Neural progenitor cell (in vitro differentiated cells): Measurements from ENCODE around the gene UBQLN2. TPM values are rescaled to one million over a fixed set of nuclear protein-coding genes. Genes with fewer than 3 reads are reported as not detected.

ENCODE experiments used
- DNase-seq: peaks from one replicate; pipeline ENCODE4 v3.0.0-alpha.2; 2016; ENCODE audit warnings: low spot score
- H2AFZ ChIP-seq: fragments of 200-600 bp; sonication (generic); replicated peaks from 2 replicates; pipeline ENCODE4 v1.6.1; 2016; ENCODE audit warnings: antibody characterized with exemption
- H3F3A ChIP-seq: fragments of 200-600 bp; sonication (generic); 2 replicates; pipeline ENCODE4 v1.6.1; 2016; ENCODE audit warnings: antibody characterized with exemption, low read depth
- H3K27ac ChIP-seq: fragments of 200-600 bp; sonication (generic); 2 replicates; pipeline ENCODE4 v1.5.1; 2016; ENCODE audit warnings: mild to moderate bottlenecking
- H3K27me3 ChIP-seq: fragments of 200-600 bp; sonication (generic); 2 replicates; pipeline ENCODE4 v1.6.1; 2016; ENCODE audit warnings: mild to moderate bottlenecking, moderate library complexity
- H3K36me3 ChIP-seq: fragments of 200-600 bp; sonication (generic); 2 replicates; pipeline ENCODE4 v1.5.1; 2016
- H3K4me1 ChIP-seq: fragments of 200-600 bp; sonication (generic); 2 replicates; pipeline ENCODE4 v1.6.1; 2016; ENCODE audit warnings: mixed run types
- H3K4me2 ChIP-seq: fragments of 200-600 bp; sonication (generic); 2 replicates; pipeline ENCODE4 v1.6.1; 2016
- H3K4me3 ChIP-seq: fragments of 200-600 bp; sonication (generic); 2 replicates; pipeline ENCODE4 v1.5.1; 2016
- H3K79me2 ChIP-seq: fragments of 200-600 bp; sonication (generic); 2 replicates; pipeline ENCODE4 v1.6.1; 2016; ENCODE audit warnings: low read depth
- H3K9ac ChIP-seq: fragments of 200-600 bp; sonication (generic); 2 replicates; pipeline ENCODE4 v1.6.1; 2016
- H3K9me3 ChIP-seq: fragments of 200-600 bp; sonication (generic); 2 replicates; pipeline ENCODE4 v1.5.1; 2016; ENCODE audit warnings: low read depth
- H4K20me1 ChIP-seq: fragments of 200-600 bp; sonication (generic); 2 replicates; pipeline ENCODE4 v1.6.1; 2016; ENCODE audit warnings: low read depth
- H3K27ac Mint-ChIP-seq: 3 replicates; pipeline ENCODE4 v1.8.0; 2021; ENCODE audit warnings: mixed read lengths
- H3K27me3 Mint-ChIP-seq: 2 replicates; pipeline ENCODE4 v1.8.0; 2022; ENCODE audit warnings: low read depth, mild to moderate bottlenecking, inconsistent platforms, moderate library complexity, mixed read lengths; ENCODE audit not compliant: insufficient read depth
- H3K36me3 Mint-ChIP-seq: 3 replicates; pipeline ENCODE4 v1.8.0; 2021; ENCODE audit warnings: mixed read lengths
- H3K4me1 Mint-ChIP-seq: 3 replicates; pipeline ENCODE4 v1.8.0; 2021; ENCODE audit warnings: mixed read lengths
- H3K4me3 Mint-ChIP-seq: 3 replicates; pipeline ENCODE4 v1.8.0; 2021; ENCODE audit warnings: mild to moderate bottlenecking, moderate library complexity, mixed read lengths
- H3K9me3 Mint-ChIP-seq: 3 replicates; pipeline ENCODE4 v1.8.0; 2020; ENCODE audit warnings: mixed read lengths
- EZH2 ChIP-seq: fragments of 200-600 bp; sonication (generic); IDR thresholded peaks from 2 replicates; pipeline ENCODE4 v1.6.1; 2017; ENCODE audit warnings: antibody characterized with exemption, mild to moderate bottlenecking, moderate library complexity
- EZH2phosphoT487 ChIP-seq: fragments of 200-600 bp; sonication (generic); IDR thresholded peaks from 2 replicates; pipeline ENCODE4 v1.6.1; 2017; ENCODE audit warnings: antibody characterized with exemption
- total RNA-seq: library from RNA; depleted of rRNA; stranded (reverse); fragments of >200 nt; gene quantifications from 2 replicates; pipeline ENCODE4 v1.2.3, GENCODE V29; 2015; ENCODE audit warnings: low replicate concordance
- TF ChIP-seq, protein P1 (sequence below): fragments of 200-600 bp; sonication (generic); IDR thresholded peaks from 2 replicates; pipeline ENCODE4 v1.5.1; 2017; ENCODE audit warnings: antibody characterized with exemption, mild to moderate bottlenecking

The UBQLN2 gene
- total RNA-seq, 1 donor from 2014 or later: 16.6 TPM

DNA sequence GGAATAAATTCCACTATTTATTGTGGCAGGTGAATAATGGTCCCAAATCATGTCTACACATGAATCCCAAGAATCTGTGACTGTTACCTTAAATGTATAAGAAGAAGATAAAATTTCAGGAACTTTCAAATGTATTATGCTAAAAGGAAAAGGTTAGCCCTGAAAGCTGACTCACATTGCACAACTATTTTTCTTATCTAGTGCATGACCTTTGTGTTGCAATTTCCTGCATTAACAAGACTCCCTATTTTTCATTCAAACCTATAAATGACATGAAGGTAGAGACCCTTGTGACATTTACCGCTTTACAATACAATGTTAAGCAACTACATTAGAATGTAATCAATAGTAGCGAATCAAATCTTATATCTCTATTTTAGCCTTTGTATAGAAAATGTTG is 36.7 kb downstream of the UBQLN2 start:
- Histone ChIP-seq H3K4me1 (no peaks in the 10 kb centered on the region), H3K4me2 (no peak overlapping the region), H3K79me2 (no peaks in the 10 kb centered on the region), H3K9ac (no peak overlapping the region), H3K4me3 (no peak overlapping the region), H3K36me3 (no peaks in the 10 kb centered on the region), H3K9me3 (no peaks in the 10 kb centered on the region), H3K27ac (no peak overlapping the region), H3K27me3 (no peaks in the 10 kb centered on the region), H3F3A (no peaks in the 10 kb centered on the region), H2AFZ (no peak overlapping the region), H4K20me1 (no peaks in the 10 kb centered on the region)
- no peak overlapping the region for H3K27ac Mint-ChIP-seq
- DNase-seq: no peak
- no peaks in the 10 kb centered on the region for H3K4me1 Mint-ChIP-seq
- H3K36me3 Mint-ChIP-seq: no peaks in the 10 kb centered on the region
- no peak overlapping the region for H3K4me3 Mint-ChIP-seq
- H3K27me3 Mint-ChIP-seq: no peaks in the 10 kb centered on the region
- TF ChIP-seq, protein P1, sequence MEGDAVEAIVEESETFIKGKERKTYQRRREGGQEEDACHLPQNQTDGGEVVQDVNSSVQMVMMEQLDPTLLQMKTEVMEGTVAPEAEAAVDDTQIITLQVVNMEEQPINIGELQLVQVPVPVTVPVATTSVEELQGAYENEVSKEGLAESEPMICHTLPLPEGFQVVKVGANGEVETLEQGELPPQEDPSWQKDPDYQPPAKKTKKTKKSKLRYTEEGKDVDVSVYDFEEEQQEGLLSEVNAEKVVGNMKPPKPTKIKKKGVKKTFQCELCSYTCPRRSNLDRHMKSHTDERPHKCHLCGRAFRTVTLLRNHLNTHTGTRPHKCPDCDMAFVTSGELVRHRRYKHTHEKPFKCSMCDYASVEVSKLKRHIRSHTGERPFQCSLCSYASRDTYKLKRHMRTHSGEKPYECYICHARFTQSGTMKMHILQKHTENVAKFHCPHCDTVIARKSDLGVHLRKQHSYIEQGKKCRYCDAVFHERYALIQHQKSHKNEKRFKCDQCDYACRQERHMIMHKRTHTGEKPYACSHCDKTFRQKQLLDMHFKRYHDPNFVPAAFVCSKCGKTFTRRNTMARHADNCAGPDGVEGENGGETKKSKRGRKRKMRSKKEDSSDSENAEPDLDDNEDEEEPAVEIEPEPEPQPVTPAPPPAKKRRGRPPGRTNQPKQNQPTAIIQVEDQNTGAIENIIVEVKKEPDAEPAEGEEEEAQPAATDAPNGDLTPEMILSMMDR: no peak
- TF ChIP-seq EZH2phosphoT487: no peak
- TF ChIP-seq EZH2: no peak
- peaks cover 2% of the 10 kb centered on the region for H3K9me3 Mint-ChIP-seq

DNA sequence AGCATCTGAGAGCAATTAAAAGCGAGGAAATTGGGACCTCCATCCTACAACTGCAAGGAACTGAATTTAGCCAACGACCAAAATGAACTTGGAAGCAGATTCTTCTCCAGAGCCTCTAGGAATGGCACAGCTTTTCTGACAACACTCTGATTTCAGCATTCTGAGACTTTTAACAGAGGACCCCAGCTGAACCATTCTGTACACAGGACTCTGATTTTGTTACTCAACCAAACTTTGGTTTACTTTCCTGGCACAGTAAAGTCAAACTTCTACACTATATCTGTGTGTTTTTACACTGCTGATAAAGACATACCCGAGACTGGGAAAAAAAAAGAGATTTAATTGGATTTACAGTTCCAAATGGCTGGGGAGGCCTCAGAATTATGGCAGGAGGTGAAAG is 37.6 kb downstream of the UBQLN2 start:
- Mint-ChIP-seq H3K4me3 (no peak overlapping the region), H3K36me3 (no peaks in the 10 kb centered on the region), H3K9me3 (peaks cover 2% of the 10 kb centered on the region), H3K27ac (no peak overlapping the region), H3K4me1 (no peaks in the 10 kb centered on the region), H3K27me3 (no peaks in the 10 kb centered on the region)
- Histone ChIP-seq H3K9ac (no peak overlapping the region), H2AFZ (no peak overlapping the region), H3K4me1 (no peaks in the 10 kb centered on the region), H3K27me3 (no peaks in the 10 kb centered on the region), H3F3A (no peaks in the 10 kb centered on the region), H3K36me3 (no peaks in the 10 kb centered on the region), H3K27ac (no peak overlapping the region), H3K4me2 (no peak overlapping the region), H3K9me3 (no peaks in the 10 kb centered on the region), H3K79me2 (no peaks in the 10 kb centered on the region), H4K20me1 (no peaks in the 10 kb centered on the region), H3K4me3 (no peak overlapping the region)
- TF ChIP-seq EZH2phosphoT487 (no peak), EZH2 (no peak)
- TF ChIP-seq, protein P1: no peak
- DNase-seq: no peak

DNA sequence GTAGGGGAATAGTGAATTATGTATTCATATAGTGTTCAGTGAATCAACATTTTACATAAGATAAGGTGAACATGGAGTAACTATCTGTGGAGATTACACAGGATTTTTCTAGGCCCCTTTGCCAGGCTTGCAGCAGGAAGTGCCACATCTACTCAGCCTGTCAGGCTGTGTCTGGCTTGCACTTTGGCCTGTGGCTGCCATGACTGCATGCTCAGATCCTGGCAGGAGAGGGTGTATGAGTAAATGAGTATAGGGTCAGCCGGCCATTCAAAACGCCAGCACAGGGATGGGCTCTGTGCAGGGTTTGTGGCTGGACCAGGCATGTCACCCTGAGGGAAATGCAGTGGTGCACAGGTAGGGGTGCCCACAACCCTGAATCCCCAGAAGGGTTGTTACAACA is 51.9 kb downstream of the UBQLN2 start:
- Mint-ChIP-seq H3K9me3 (no peaks in the 10 kb centered on the region), H3K27me3 (no peaks in the 10 kb centered on the region), H3K4me3 (no peak overlapping the region), H3K36me3 (no peaks in the 10 kb centered on the region), H3K4me1 (peaks cover 5% of the 10 kb centered on the region), H3K27ac (no peak overlapping the region)
- Histone ChIP-seq H3K9ac (no peak overlapping the region), H4K20me1 (no peaks in the 10 kb centered on the region), H3K9me3 (peaks cover 3% of the 10 kb centered on the region), H3K4me3 (no peak overlapping the region), H3K4me1 (no peaks in the 10 kb centered on the region), H2AFZ (no peak overlapping the region), H3F3A (no peaks in the 10 kb centered on the region), H3K27ac (no peak overlapping the region), H3K4me2 (no peak overlapping the region), H3K27me3 (no peaks in the 10 kb centered on the region), H3K36me3 (no peaks in the 10 kb centered on the region), H3K79me2 (no peaks in the 10 kb centered on the region)
- no peak for TF ChIP-seq EZH2
- TF ChIP-seq, protein P1: no peak
- no peak for TF ChIP-seq EZH2phosphoT487
- DNase-seq: no peak

Other genes starting within 250 kb of the UBQLN2 start
- 12.2 and 19.2 TPM in 2 replicates for gene NBDY, start 165.6 kb downstream of the UBQLN2 start, total RNA-seq